Tibial nerve (tissue), 4 donors: ENCODE data around the gene IL17B. TPM values are rescaled to one million over a fixed set of nuclear protein-coding genes. Genes with fewer than 3 reads are reported as not detected.

ENCODE experiments used
- DNase-seq, 2 donors: peaks; one replicate each; pipeline ENCODE4 v3.0.0-alpha.2; 2019; ENCODE audit warnings: low spot score in 2 of 2
- H3K27ac ChIP-seq, 4 donors: fragments of 200-600 bp; sonication (generic) in 3 of 4; one replicate each; pipeline ENCODE4 v1.5.1; 2017 to 2019; ENCODE audit warnings: mild to moderate bottlenecking in 1 of 4
- H3K27me3 ChIP-seq, 2 donors: fragments of 200-600 bp; sonication (generic) in 1 of 2; one replicate each; pipeline versions ENCODE4 v1.5.1 to v1.6.0; 2017 to 2019
- H3K36me3 ChIP-seq, 3 donors: fragments of 200-600 bp; sonication (generic); one replicate each; pipeline ENCODE4 v1.5.1; 2018 to 2019
- H3K4me1 ChIP-seq, 4 donors: fragments of 200-600 bp; sonication (generic) in 3 of 4; one replicate each; pipeline ENCODE4 v1.5.1; 2017 to 2019
- H3K4me3 ChIP-seq, 4 donors: fragments of 200-600 bp; sonication (generic) in 3 of 4; one replicate each; pipeline ENCODE4 v1.5.1; 2017 to 2019; ENCODE audit warnings: mild to moderate bottlenecking in 1 of 4, moderate library complexity in 1 of 4
- H3K9me3 ChIP-seq, 4 donors: fragments of 200-600 bp; sonication (generic) in 3 of 4; one replicate each; pipeline ENCODE4 v1.5.1; 2017 to 2019
- EP300 ChIP-seq, 2 donors: sonication (generic); formaldehyde crosslinking; IDR thresholded peaks; one replicate each; pipeline ENCODE4 v1.6.1; 2017; ENCODE audit warnings: antibody characterized with exemption in 2 of 2, mild to moderate bottlenecking in 1 of 2
- POLR2A ChIP-seq, 2 donors: fragments of 450-650 bp; IDR thresholded peaks; one replicate each; pipeline ENCODE4 v1.6.1; 2017; ENCODE audit warnings: antibody characterized with exemption in 2 of 2, mild to moderate bottlenecking in 2 of 2, moderate library complexity in 2 of 2
- WGBS, 2 donors: methylation state at CpG; one replicate each; pipeline ENCODE4 v1.1.5; 2018; 5-methylcytosine and 5-hydroxymethylcytosine counted together
- total RNA-seq, 4 donors: library from RNA; depleted of rRNA; stranded (reverse); fragments of >200 nt; gene quantifications; one replicate each; pipeline ENCODE4 v1.1.0, GENCODE V29; 2016
- TF ChIP-seq, protein P1 (sequence below), 5 experiments: fragments of 200-600 bp in 3 of 5; fragments of 450-650 bp in 2 of 5; sonication (generic) in 3 of 5; IDR thresholded peaks; one replicate each; pipeline ENCODE4 v1.5.1; 2016 to 2019; ENCODE audit warnings: antibody characterized with exemption in 5 of 5, mild to moderate bottlenecking in 3 of 5, moderate library complexity in 2 of 5

Gene IL17B
- total RNA-seq, 4 donors from 2014 or later, result 22.8 to 109 (median 80.7) TPM

DNA sequence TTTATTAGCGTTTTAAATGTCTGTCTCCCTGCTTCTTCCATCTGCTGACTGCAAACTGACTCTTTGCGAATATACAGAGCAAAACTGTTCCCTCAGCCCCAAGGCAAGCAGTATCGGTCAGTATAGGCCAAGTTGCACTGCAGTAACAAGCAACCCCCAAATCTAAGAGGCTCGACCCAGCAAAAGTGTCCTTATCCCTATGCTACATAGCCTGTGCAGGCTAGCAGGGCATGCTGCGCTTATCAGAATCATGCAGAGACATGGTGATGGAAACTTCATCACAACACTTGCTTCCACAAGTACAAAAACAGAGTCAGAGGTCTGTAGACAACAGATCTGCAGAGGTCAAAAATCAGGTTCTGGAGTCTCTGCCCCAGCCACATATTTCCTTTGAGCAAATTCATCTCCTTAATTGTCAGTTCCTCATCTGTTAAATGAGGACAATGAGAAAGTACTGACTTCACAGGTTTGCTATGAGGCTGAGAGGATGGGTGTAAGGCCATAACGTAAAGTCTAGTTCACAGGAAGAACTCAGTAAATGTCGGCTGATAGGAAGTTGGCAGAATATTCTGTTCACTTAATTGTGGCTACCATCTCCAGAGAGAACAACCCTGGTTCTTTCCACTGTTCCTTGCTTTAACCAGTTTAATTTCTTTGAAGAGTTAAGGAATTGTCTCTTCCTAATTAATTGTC lies 9.6 kb upstream of the IL17B start:
- WGBS, 2 donors, result 60 to 78% methylated on average over 7 of the region's 7 CpGs
- DNase-seq, result no peak
- H3K27ac ChIP-seq, result peak overlapping the region in 2 of 4 donors; percentile 31 to 63

DNA sequence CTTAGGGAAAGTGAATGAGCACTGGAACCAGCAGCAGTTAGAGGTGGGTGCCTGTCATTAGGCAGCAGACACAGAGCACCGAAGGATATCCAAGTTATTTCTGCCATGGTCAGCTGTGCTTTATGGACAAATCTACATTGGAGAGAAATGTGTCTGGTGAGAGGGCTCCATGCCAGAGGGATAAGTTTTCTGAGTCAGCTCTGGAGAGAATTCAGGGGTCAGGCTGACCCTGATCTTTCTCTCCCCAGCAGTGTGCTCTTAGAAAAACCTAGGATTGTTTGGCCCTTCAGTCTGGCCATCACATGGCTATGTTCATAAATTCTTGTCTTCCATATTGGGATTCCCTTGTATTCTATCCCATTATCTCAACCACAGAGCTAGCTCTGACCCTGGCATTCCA lies 8.9 kb upstream of the IL17B start:
- WGBS, 2 donors, result 38 to 47% methylated on average over 1 of the region's 1 CpG
- no peak for DNase-seq
- no peak overlapping the region for H3K4me3 ChIP-seq

More for the DNA sequence above, 9.6 kb upstream of the IL17B start:
- peaks cover 0 to 37% (median 0%) of the 10 kb centered on the region in 4 donors for H3K4me1 ChIP-seq
- no peaks in the 10 kb centered on the region for H3K27me3 ChIP-seq
- peaks cover 0 to 3% (median 0%) of the 10 kb centered on the region in 4 donors for H3K9me3 ChIP-seq
- H3K36me3 ChIP-seq, result no peaks in the 10 kb centered on the region
- H3K4me3 ChIP-seq, result no peak overlapping the region
- TF ChIP-seq, protein P1, sequence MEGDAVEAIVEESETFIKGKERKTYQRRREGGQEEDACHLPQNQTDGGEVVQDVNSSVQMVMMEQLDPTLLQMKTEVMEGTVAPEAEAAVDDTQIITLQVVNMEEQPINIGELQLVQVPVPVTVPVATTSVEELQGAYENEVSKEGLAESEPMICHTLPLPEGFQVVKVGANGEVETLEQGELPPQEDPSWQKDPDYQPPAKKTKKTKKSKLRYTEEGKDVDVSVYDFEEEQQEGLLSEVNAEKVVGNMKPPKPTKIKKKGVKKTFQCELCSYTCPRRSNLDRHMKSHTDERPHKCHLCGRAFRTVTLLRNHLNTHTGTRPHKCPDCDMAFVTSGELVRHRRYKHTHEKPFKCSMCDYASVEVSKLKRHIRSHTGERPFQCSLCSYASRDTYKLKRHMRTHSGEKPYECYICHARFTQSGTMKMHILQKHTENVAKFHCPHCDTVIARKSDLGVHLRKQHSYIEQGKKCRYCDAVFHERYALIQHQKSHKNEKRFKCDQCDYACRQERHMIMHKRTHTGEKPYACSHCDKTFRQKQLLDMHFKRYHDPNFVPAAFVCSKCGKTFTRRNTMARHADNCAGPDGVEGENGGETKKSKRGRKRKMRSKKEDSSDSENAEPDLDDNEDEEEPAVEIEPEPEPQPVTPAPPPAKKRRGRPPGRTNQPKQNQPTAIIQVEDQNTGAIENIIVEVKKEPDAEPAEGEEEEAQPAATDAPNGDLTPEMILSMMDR (IDR thresholded peaks at IDR 0.05), result no peak
- TF ChIP-seq EP300 (IDR thresholded peaks at IDR 0.05), result peak in 1 of 2 donors; percentile 9

DNA sequence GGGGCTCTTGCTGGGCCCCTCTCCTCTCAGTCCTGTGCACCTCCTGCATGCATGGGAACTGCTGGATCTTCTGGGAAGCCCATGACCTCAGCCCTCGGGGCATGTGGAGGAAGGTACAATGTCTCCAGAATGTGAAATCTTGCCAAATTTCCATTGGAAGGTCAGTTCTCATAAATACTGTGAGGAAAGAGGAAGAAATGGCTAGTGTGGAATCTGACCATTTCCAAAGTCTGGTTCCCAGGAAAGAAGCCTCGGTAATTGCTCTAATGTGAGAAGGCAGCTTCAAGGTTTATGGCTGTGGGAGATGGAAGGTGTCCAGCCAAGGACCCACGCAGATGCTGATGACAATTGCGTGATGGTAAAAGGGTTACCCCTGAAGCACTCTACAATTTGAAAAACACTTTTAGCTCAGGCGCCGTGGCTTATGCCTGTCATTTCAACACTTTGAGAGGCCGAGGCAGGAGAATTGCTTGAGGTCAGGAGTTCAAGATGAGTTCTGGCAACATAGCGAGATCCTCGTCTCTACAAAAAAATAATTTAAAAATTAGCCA lies 8.1 kb upstream of the IL17B start:
- TF ChIP-seq POLR2A (IDR thresholded peaks at IDR 0.05) (no peak), EP300 (IDR thresholded peaks at IDR 0.05) (no peak)
- TF ChIP-seq, protein P1 (IDR thresholded peaks at IDR 0.05), result no peak
- Histone ChIP-seq H3K9me3 (peaks cover 0 to 3% (median 0%) of the 10 kb centered on the region in 4 donors), H3K27ac (peak overlapping the region in 3 of 4 donors; percentile 31 to 63 (median 42)), H3K27me3 (no peaks in the 10 kb centered on the region), H3K4me1 (peaks cover 0 to 52% (median 3%) of the 10 kb centered on the region in 4 donors), H3K36me3 (no peaks in the 10 kb centered on the region), H3K4me3 (no peak overlapping the region)
- WGBS, 2 donors, result 44 to 47% methylated on average over 9 of the region's 9 CpGs
- no peak for DNase-seq

More for the DNA sequence above, 8.9 kb upstream of the IL17B start:
- TF ChIP-seq, protein P1 (IDR thresholded peaks at IDR 0.05), result no peak
- no peak for TF ChIP-seq POLR2A (IDR thresholded peaks at IDR 0.05)
- no peak for TF ChIP-seq EP300 (IDR thresholded peaks at IDR 0.05)
- H3K27ac ChIP-seq, result peak overlapping the region in 3 of 4 donors; percentile 31 to 63 (median 58)
- H3K36me3 ChIP-seq, result no peaks in the 10 kb centered on the region
- H3K4me1 ChIP-seq, result peaks cover 0 to 43% (median 0%) of the 10 kb centered on the region in 4 donors
- peaks cover 0 to 3% (median 0%) of the 10 kb centered on the region in 4 donors for H3K9me3 ChIP-seq
- H3K27me3 ChIP-seq, result no peaks in the 10 kb centered on the region

DNA sequence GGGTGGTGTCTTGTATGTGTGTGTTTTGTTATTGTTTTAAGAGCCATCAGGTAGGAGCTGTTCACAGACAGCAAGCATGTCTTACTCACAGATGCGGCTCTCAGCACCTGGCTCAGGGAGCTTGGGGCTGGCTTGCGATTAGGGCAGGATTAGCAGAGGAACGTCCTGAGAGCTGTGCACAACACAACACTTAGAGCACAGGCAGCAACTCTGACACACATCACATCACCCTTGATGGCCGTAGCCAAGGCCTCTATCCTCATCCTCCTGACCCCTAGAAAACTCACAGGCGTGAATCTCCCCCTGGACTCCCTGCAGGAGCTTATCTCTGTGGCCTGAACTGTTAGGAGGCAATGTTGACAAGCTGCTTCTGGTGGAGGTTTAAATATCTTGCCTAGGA lies 7.1 kb upstream of the IL17B start:
- H3K9me3 ChIP-seq, result peaks cover 0 to 3% (median 0%) of the 10 kb centered on the region in 4 donors
- no peak for DNase-seq
- no peaks in the 10 kb centered on the region for H3K36me3 ChIP-seq
- peaks cover 0 to 62% (median 5%) of the 10 kb centered on the region in 4 donors for H3K4me1 ChIP-seq
- WGBS, 2 donors, result 75 to 78% methylated on average over 5 of the region's 5 CpGs
- no peak overlapping the region for H3K4me3 ChIP-seq
- no peaks in the 10 kb centered on the region for H3K27me3 ChIP-seq
- TF ChIP-seq EP300 (IDR thresholded peaks at IDR 0.05) (no peak), POLR2A (IDR thresholded peaks at IDR 0.05) (no peak)
- TF ChIP-seq, protein P1 (IDR thresholded peaks at IDR 0.05), result no peak
- peak overlapping the region in 3 of 4 donors; percentile 28 to 82 (median 58) for H3K27ac ChIP-seq

DNA sequence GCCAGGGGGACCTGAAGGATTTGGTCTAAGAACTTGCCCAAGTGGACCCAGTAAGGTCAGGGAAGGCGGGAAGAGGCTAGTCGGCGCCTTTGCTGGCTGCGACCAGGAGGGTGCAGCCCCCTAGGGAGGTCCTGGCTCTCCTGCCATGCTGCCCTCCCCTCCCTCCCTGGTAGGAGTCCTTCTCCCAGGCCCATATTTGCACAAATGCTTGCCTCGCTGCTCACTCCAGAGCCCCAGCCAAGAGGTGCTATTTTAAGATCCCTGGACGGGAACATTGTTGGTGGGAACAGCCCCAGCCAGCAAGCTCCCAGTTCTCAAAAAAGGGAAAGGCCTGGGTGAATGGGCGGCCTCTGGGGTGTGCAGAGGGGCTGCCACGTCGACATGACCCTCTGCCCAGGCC lies 4.3 kb upstream of the IL17B start:
- peak overlapping the region in 2 of 4 donors; percentile 23 to 82 for H3K27ac ChIP-seq
- peaks cover 0 to under 1% (median 0%) of the 10 kb centered on the region in 4 donors for H3K9me3 ChIP-seq
- 66 to 81% methylated on average over 3 to 9 of the region's 9 CpGs for WGBS, 2 donors
- H3K27me3 ChIP-seq, result no peaks in the 10 kb centered on the region
- TF ChIP-seq, protein P1 (IDR thresholded peaks at IDR 0.05), result no peak
- TF ChIP-seq EP300 (IDR thresholded peaks at IDR 0.05) (no peak), POLR2A (IDR thresholded peaks at IDR 0.05) (no peak)
- DNase-seq, result no peak
- peaks cover 0 to 73% (median 5%) of the 10 kb centered on the region in 4 donors for H3K4me1 ChIP-seq
- H3K36me3 ChIP-seq, result no peaks in the 10 kb centered on the region
- H3K4me3 ChIP-seq, result no peak overlapping the region
